ENCODE data around the gene SRRM1. TPM values are rescaled to one million over a fixed set of nuclear protein-coding genes. Genes with fewer than 3 reads are reported as not detected.
A peak's percentile ranks its signal among the peaks of the same experiment; 100 is the strongest.

SRRM1 gene
- total and polyA plus RNA-seq, 9 of the 15 experiments (the other 6 are each of a cell fraction or from before 2014, with no cell fraction given): 54.5 to 268 (median 115) TPM

DNA sequence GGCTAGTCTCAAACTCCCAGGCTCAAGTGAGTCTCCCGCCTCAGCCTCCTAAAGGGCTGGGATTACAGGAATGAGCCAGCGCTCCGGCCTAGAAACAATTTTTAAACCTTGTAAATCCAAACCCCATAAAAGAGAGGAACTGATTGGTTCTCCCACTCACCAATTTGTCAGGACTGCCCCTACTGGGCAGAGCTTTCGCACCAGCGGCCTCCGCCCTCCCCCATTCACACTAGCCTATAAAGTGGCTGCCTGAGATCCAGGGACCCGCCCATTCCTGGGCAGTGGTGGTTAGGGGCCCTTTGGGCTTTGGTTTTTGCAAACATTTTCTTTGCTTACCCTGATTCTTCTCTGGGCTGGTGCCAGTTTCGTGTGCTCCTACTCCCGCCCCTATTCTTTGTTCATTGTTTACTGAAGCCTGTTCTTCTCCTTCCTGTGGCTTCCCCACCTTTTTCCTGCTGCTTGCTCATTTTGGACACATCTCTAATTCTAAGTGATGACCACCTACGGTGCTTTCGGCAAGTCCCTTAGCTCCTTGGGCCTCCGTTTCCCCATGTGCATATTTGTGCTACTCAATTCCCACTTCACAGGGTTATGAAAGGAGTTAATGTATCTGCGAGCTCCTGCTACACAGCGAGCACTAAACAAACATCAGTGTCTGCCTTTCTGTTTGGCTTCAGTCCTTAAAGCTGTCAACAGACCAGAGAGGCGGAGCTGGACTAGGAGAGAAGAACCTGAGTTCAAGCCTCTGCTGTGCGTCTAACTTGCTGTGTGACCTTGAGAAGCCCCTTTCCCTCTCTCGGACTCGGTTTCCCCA lies 62.4 kb downstream of the SRRM1 start (continued):
- TF ChIP-seq, protein P1, sequence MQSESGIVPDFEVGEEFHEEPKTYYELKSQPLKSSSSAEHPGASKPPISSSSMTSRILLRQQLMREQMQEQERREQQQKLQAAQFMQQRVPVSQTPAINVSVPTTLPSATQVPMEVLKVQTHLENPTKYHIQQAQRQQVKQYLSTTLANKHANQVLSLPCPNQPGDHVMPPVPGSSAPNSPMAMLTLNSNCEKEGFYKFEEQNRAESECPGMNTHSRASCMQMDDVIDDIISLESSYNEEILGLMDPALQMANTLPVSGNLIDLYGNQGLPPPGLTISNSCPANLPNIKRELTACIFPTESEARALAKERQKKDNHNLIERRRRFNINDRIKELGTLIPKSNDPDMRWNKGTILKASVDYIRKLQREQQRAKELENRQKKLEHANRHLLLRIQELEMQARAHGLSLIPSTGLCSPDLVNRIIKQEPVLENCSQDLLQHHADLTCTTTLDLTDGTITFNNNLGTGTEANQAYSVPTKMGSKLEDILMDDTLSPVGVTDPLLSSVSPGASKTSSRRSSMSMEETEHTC (IDR thresholded peaks at IDR 0.05): no peak
- TF ChIP-seq TAF9B (IDR thresholded peaks at IDR 0.05; ENCODE audit: partially characterized antibody) (no peak), U2AF2 (optimal IDR thresholded peaks at IDR 0.05; ENCODE audit: low read depth, low read length) (no peak), ATF7 (IDR thresholded peaks at IDR 0.05) (0 out of 2 replicates have a peak, but pooled peaks have one; percentile 43), CBFA2T2 (conservative IDR thresholded peaks at IDR 0.05) (no peak), KLF16 (IDR thresholded peaks at IDR 0.05) (no peak), JUN (IDR thresholded peaks at IDR 0.05; ENCODE audit: borderline replicate concordance, low read depth, low read length) (no peak), JUN (CRISPR knock-in tag; IDR thresholded peaks at IDR 0.05; ENCODE audit: borderline replicate concordance) (no peak), NR1H2 (CRISPR knock-in tag; IDR thresholded peaks at IDR 0.05) (no peak), CBFA2T3 (IDR thresholded peaks at IDR 0.05) (no peak), ELF4 (CRISPR knock-in tag; IDR thresholded peaks at IDR 0.05) (no peak), BRD9 (IDR thresholded peaks at IDR 0.05; ENCODE audit: low read depth, partially characterized antibody) (no peak), ZNF212 (CRISPR knock-in tag; IDR thresholded peaks at IDR 0.05) (no peak), BACH1 (tag; IDR thresholded peaks at IDR 0.05) (no peak), ZNF586 (CRISPR knock-in tag; conservative IDR thresholded peaks at IDR 0.05) (no peak)
- TF ChIP-seq, protein P2, sequence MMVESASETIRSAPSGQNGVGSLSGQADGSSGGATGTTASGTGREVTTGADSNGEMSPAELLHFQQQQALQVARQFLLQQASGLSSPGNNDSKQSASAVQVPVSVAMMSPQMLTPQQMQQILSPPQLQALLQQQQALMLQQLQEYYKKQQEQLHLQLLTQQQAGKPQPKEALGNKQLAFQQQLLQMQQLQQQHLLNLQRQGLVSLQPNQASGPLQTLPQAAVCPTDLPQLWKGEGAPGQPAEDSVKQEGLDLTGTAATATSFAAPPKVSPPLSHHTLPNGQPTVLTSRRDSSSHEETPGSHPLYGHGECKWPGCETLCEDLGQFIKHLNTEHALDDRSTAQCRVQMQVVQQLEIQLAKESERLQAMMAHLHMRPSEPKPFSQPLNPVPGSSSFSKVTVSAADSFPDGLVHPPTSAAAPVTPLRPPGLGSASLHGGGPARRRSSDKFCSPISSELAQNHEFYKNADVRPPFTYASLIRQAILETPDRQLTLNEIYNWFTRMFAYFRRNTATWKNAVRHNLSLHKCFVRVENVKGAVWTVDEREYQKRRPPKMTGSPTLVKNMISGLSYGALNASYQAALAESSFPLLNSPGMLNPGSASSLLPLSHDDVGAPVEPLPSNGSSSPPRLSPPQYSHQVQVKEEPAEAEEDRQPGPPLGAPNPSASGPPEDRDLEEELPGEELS (CRISPR knock-in tag; IDR thresholded peaks at IDR 0.05; ENCODE audit: borderline replicate concordance): no peak
- TF ChIP-seq, protein P3, sequence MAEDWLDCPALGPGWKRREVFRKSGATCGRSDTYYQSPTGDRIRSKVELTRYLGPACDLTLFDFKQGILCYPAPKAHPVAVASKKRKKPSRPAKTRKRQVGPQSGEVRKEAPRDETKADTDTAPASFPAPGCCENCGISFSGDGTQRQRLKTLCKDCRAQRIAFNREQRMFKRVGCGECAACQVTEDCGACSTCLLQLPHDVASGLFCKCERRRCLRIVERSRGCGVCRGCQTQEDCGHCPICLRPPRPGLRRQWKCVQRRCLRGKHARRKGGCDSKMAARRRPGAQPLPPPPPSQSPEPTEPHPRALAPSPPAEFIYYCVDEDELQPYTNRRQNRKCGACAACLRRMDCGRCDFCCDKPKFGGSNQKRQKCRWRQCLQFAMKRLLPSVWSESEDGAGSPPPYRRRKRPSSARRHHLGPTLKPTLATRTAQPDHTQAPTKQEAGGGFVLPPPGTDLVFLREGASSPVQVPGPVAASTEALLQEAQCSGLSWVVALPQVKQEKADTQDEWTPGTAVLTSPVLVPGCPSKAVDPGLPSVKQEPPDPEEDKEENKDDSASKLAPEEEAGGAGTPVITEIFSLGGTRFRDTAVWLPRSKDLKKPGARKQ (CRISPR knock-in tag; IDR thresholded peaks at IDR 0.05): no peak
- TF ChIP-seq, protein P4, sequence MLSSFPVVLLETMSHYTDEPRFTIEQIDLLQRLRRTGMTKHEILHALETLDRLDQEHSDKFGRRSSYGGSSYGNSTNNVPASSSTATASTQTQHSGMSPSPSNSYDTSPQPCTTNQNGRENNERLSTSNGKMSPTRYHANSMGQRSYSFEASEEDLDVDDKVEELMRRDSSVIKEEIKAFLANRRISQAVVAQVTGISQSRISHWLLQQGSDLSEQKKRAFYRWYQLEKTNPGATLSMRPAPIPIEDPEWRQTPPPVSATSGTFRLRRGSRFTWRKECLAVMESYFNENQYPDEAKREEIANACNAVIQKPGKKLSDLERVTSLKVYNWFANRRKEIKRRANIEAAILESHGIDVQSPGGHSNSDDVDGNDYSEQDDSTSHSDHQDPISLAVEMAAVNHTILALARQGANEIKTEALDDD (IDR thresholded peaks at IDR 0.05): no peak
- TF ChIP-seq, protein P5, sequence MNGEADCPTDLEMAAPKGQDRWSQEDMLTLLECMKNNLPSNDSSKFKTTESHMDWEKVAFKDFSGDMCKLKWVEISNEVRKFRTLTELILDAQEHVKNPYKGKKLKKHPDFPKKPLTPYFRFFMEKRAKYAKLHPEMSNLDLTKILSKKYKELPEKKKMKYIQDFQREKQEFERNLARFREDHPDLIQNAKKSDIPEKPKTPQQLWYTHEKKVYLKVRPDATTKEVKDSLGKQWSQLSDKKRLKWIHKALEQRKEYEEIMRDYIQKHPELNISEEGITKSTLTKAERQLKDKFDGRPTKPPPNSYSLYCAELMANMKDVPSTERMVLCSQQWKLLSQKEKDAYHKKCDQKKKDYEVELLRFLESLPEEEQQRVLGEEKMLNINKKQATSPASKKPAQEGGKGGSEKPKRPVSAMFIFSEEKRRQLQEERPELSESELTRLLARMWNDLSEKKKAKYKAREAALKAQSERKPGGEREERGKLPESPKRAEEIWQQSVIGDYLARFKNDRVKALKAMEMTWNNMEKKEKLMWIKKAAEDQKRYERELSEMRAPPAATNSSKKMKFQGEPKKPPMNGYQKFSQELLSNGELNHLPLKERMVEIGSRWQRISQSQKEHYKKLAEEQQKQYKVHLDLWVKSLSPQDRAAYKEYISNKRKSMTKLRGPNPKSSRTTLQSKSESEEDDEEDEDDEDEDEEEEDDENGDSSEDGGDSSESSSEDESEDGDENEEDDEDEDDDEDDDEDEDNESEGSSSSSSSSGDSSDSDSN (IDR thresholded peaks at IDR 0.05; ENCODE audit: borderline replicate concordance in 1 of 2, low read depth in 2 of 2, low read length in 2 of 2): no peak
